ENCODE results near the gene HYLS1.
"Not testable (repeated sequence)": the region's sequence is repeated elsewhere in the genome, so short reads cannot be mapped to it uniquely, and the experiment has no call there.

Gene HYLS1

GRCh38 chr11:125903711-125904659, 16.5 kb downstream of the HYLS1 start, which contains the start of gene DDX25:
TSS of gene DDX25 (plus strand) at chr11:125904508. CDS start at chr11:125904518, 10 bp downstream.
- no peak for DNase-seq

GRCh38 chr11:125904678-125905077, 17.2 kb downstream of the HYLS1 start:
- no peak for DNase-seq

GRCh38 chr11:125910226-125910849, 22.9 kb downstream of the HYLS1 start:
- no peak for DNase-seq

- DNase-seq, result not testable (repeated sequence)
Observed at GRCh38 chr11:125914601-125915000, 27.1 kb downstream of the HYLS1 start.

- no peak for DNase-seq
Observed at GRCh38 chr11:125916683-125917347, 29.3 kb downstream of the HYLS1 start.

GRCh38 chr11:125918140-125918840, 30.8 kb downstream of the HYLS1 start:
- DNase-seq, result no peak

- no peak for DNase-seq
Observed at GRCh38 chr11:125921042-125921441, 33.6 kb downstream of the HYLS1 start.

- no peak for DNase-seq
Observed at GRCh38 chr11:125922156-125922555, 34.7 kb downstream of the HYLS1 start.

- DNase-seq, result no peak
Observed at GRCh38 chr11:125923012-125923579, 35.6 kb downstream of the HYLS1 start.

- DNase-seq, result no peak
Observed at GRCh38 chr11:125923633-125924032, 36.2 kb downstream of the HYLS1 start.

GRCh38 chr11:125924384-125925007, 37.0 kb downstream of the HYLS1 start:
- DNase-seq, result no peak

- DNase-seq, result no peak
Observed at GRCh38 chr11:125925247-125925740, 37.8 kb downstream of the HYLS1 start.

- DNase-seq, result no peak
Observed at GRCh38 chr11:125925804-125926203, 38.3 kb downstream of the HYLS1 start.

- no peak for DNase-seq
Observed at GRCh38 chr11:125926682-125927081, 39.2 kb downstream of the HYLS1 start.

GRCh38 chr11:125929445-125930075, 42.1 kb downstream of the HYLS1 start:
- no peak for DNase-seq

- DNase-seq, result no peak
Observed at GRCh38 chr11:125930076-125930450, 42.6 kb downstream of the HYLS1 start.

GRCh38 chr11:125931116-125931515, 43.6 kb downstream of the HYLS1 start:
- no peak for DNase-seq

- DNase-seq, result no peak
Observed at GRCh38 chr11:125931668-125932067, 44.2 kb downstream of the HYLS1 start.

- no peak for DNase-seq
Observed at GRCh38 chr11:125932301-125932700, 44.8 kb downstream of the HYLS1 start.

- no peak for DNase-seq
Observed at GRCh38 chr11:125933030-125933813, 45.8 kb downstream of the HYLS1 start.

GRCh38 chr11:125934473-125934872, 47.0 kb downstream of the HYLS1 start:
- DNase-seq, result no peak
